ENCODE measurements around the gene ZNF254. TPM values are rescaled to one million over a fixed set of nuclear protein-coding genes. Genes with fewer than 3 reads are reported as not detected.
A peak's percentile ranks its signal among the peaks of the same experiment; 100 is the strongest.
"Not testable (repeated sequence)": the region's sequence is repeated elsewhere in the genome, so short reads cannot be mapped to it uniquely, and the experiment has no call there.

The ZNF254 gene
- total RNA-seq, 1 experiment from 2014 or later: 12.5 TPM

DNA sequence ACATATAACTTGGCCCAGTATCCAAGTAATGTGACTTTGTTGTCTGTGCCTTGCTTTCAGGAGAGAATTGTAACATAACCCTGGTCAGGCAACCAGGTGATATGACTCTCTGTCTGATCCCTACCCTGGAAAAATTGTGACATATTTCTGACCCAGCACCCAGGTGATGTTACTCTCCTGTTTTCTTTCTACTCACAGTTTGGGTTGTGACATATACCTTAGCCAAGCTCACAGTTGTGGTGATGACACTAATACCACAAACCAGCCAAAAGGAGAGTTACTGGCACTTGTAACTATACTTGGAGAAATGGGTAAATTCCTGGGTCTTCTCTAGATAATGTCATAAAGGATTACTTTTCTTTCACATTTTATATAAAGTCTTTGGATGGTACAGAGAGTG lies 14.3 kb upstream of the ZNF254 start:
- Histone ChIP-seq H3K4me3 (no peak overlapping the region), H3K36me3 (ENCODE audit: low read depth) (peaks cover 57% of the 10 kb centered on the region), H3K4me1 (replicated peaks; ENCODE audit: insufficient read depth) (peaks cover 13% of the 10 kb centered on the region; the same call in 1 of the 2 replicates), H3K9me3 (ENCODE audit: insufficient read depth, low read depth) (peaks cover 42% of the 10 kb centered on the region), H3K79me2 (ENCODE audit: low read depth) (no peaks in the 10 kb centered on the region), H3K27ac (no peak overlapping the region), H2AFZ (no peak overlapping the region), H3K9me2 (ENCODE audit: insufficient read depth) (no peaks in the 10 kb centered on the region), H3K27me3 (ENCODE audit: insufficient read depth, low read depth) (no peaks in the 10 kb centered on the region), H4K20me1 (ENCODE audit: insufficient read depth) (no peaks in the 10 kb centered on the region), H3K4me2 (no peak overlapping the region), H3F3A (ENCODE audit: insufficient read depth, low read depth) (peaks cover 16% of the 10 kb centered on the region; the same call in 1 of the 2 replicates)
- intact Hi-C loops (cut with micrococcal nuclease; ENCODE audit: unreplicated experiment): no loop called here
- TF ChIP-seq EZH2 (IDR thresholded peaks at IDR 0.05; ENCODE audit: low read depth): no peak
- TF ChIP-seq CTCF (conservative IDR thresholded peaks at IDR 0.05): no peak
- no TSS peak for BruUV-seq (replicated peaks)
- POLR2A ChIA-PET (ENCODE audit: unreplicated experiment): no interaction called here
- CTCF ChIA-PET: no interaction called here
- DNase-seq: no peak

GRCh38 chr19:24073807-24074206 lies 13.2 kb upstream of the ZNF254 start:
- Histone ChIP-seq H4K20me1 (ENCODE audit: insufficient read depth) (no peaks in the 10 kb centered on the region), H3K9me2 (ENCODE audit: insufficient read depth) (no peaks in the 10 kb centered on the region), H3K4me2 (no peak overlapping the region), H3F3A (ENCODE audit: insufficient read depth, low read depth) (peaks cover 16% of the 10 kb centered on the region; the same call in 1 of the 2 replicates), H3K79me2 (ENCODE audit: low read depth) (no peaks in the 10 kb centered on the region), H3K4me1 (replicated peaks; ENCODE audit: insufficient read depth) (peaks cover 13% of the 10 kb centered on the region; the same call in 1 of the 2 replicates), H3K4me3 (no peak overlapping the region), H3K27ac (peak overlapping the region; percentile 28; the same call in 1 of the 2 replicates), H3K9me3 (ENCODE audit: insufficient read depth, low read depth) (peaks cover 42% of the 10 kb centered on the region), H3K27me3 (ENCODE audit: insufficient read depth, low read depth) (no peaks in the 10 kb centered on the region), H2AFZ (no peak overlapping the region), H3K36me3 (ENCODE audit: low read depth) (peaks cover 46% of the 10 kb centered on the region; the same call in 1 of the 2 replicates)
- DNase-seq: peak; percentile 16 to 85
- POLR2A ChIA-PET (ENCODE audit: unreplicated experiment): no interaction called here
- CTCF ChIA-PET: no interaction called here
- no TSS peak for BruUV-seq (replicated peaks)
- TF ChIP-seq EZH2 (IDR thresholded peaks at IDR 0.05; ENCODE audit: low read depth) (no peak), CTCF (conservative IDR thresholded peaks at IDR 0.05) (no peak)
- intact Hi-C loops (cut with micrococcal nuclease; ENCODE audit: unreplicated experiment): no loop called here

DNA sequence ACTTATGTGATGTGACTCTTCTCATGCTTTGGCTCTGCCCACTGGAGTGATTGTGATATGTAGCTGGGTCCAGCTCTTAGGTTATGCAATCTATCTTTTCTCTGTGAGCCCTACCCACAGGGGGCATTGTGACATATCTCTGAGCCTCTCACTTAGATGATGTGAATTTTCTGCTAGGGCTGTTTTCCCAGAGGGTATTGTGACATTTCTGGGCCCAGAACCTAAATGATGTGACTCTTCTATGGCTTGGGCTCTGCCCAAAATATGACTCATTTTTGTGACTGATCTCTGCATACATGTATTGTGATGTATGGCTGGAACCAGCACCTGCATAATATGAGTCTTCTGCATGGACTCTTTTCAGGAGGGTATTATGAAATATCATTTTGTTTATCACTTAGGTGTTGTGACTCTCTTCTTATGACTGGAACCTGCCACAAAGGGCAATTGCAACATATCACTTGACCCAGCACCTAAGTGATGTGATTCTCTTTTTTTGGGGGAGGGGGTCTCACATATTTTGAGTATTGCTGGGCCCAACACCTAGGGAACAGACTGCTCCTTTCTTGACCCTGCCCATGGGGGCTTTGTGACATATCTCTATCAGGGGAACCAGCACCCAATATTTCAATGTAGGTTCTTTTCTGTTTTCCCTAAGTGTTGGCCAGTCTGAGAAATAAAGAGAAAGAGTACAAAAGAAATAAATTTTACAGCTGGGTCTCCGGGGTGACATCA lies 12.1 kb upstream of the ZNF254 start:
- no peak overlapping the region for H3K27ac ChIP-seq

DNA sequence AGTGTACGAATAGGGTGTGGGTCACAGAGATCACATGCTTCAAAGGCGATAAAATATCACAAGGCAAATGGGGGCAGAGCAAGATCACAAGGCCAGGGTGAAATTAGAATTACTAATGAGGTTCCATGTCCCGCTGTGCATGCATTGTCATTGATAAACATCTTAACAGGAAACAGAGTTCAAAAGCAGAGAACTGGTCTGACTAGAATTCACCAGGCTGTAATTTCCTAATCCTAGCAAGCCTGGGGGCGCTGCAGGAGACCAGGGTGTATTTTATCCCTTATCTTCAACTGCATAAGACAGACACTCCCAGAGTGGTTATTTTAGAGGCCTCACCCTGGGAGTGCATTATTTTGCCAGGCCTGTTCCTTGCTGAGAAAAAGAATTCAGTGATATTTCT lies 11.5 kb upstream of the ZNF254 start:
- H2AFZ ChIP-seq; BruUV-seq (replicated peaks); H3K9me2 ChIP-seq (ENCODE audit: insufficient read depth); intact Hi-C loops (cut with micrococcal nuclease; ENCODE audit: unreplicated experiment); H3K4me3 ChIP-seq; POLR2A ChIA-PET (ENCODE audit: unreplicated experiment); H4K20me1 ChIP-seq (ENCODE audit: insufficient read depth); DNase-seq; CTCF ChIA-PET; H3K27ac ChIP-seq; H3K27me3 ChIP-seq (ENCODE audit: insufficient read depth, low read depth); H3K79me2 ChIP-seq (ENCODE audit: low read depth); H3K4me2 ChIP-seq: not testable (repeated sequence)
- Histone ChIP-seq H3F3A (ENCODE audit: insufficient read depth, low read depth) (peaks cover 16% of the 10 kb centered on the region; the same call in 1 of the 2 replicates), H3K36me3 (ENCODE audit: low read depth) (peaks cover 35% of the 10 kb centered on the region; the same call in 1 of the 2 replicates), H3K4me1 (replicated peaks; ENCODE audit: insufficient read depth) (peaks cover 13% of the 10 kb centered on the region; the same call in 1 of the 2 replicates), H3K9me3 (ENCODE audit: insufficient read depth, low read depth) (peaks cover 38% of the 10 kb centered on the region)

More for the DNA sequence above, 12.1 kb upstream of the ZNF254 start:
- peaks cover 41% of the 10 kb centered on the region; the same call in 1 of the 2 replicates for H3K36me3 ChIP-seq (ENCODE audit: low read depth)
- no peak overlapping the region for H3K4me3 ChIP-seq
- H3K4me1 ChIP-seq (replicated peaks; ENCODE audit: insufficient read depth): peaks cover 13% of the 10 kb centered on the region; the same call in 1 of the 2 replicates
- peaks cover 16% of the 10 kb centered on the region; the same call in 1 of the 2 replicates for H3F3A ChIP-seq (ENCODE audit: insufficient read depth, low read depth)
- H3K9me2 ChIP-seq (ENCODE audit: insufficient read depth): no peaks in the 10 kb centered on the region
- H2AFZ ChIP-seq: no peak overlapping the region
- no TSS peak for BruUV-seq (replicated peaks)
- ChIA-PET POLR2A (ENCODE audit: unreplicated experiment) (no interaction called here), CTCF (no interaction called here)
- no peaks in the 10 kb centered on the region for H3K27me3 ChIP-seq (ENCODE audit: insufficient read depth, low read depth)
- TF ChIP-seq EZH2 (IDR thresholded peaks at IDR 0.05; ENCODE audit: low read depth) (no peak), CTCF (conservative IDR thresholded peaks at IDR 0.05) (no peak)
- H4K20me1 ChIP-seq (ENCODE audit: insufficient read depth): no peaks in the 10 kb centered on the region
- H3K9me3 ChIP-seq (ENCODE audit: insufficient read depth, low read depth): peaks cover 42% of the 10 kb centered on the region
- intact Hi-C loops (cut with micrococcal nuclease; ENCODE audit: unreplicated experiment): no loop called here
- H3K4me2 ChIP-seq: no peak overlapping the region
- H3K79me2 ChIP-seq (ENCODE audit: low read depth): no peaks in the 10 kb centered on the region
- no peak for DNase-seq

All from PC-9 (cell line).